Measurements from ENCODE around the gene EPO.

EPO gene

DNA sequence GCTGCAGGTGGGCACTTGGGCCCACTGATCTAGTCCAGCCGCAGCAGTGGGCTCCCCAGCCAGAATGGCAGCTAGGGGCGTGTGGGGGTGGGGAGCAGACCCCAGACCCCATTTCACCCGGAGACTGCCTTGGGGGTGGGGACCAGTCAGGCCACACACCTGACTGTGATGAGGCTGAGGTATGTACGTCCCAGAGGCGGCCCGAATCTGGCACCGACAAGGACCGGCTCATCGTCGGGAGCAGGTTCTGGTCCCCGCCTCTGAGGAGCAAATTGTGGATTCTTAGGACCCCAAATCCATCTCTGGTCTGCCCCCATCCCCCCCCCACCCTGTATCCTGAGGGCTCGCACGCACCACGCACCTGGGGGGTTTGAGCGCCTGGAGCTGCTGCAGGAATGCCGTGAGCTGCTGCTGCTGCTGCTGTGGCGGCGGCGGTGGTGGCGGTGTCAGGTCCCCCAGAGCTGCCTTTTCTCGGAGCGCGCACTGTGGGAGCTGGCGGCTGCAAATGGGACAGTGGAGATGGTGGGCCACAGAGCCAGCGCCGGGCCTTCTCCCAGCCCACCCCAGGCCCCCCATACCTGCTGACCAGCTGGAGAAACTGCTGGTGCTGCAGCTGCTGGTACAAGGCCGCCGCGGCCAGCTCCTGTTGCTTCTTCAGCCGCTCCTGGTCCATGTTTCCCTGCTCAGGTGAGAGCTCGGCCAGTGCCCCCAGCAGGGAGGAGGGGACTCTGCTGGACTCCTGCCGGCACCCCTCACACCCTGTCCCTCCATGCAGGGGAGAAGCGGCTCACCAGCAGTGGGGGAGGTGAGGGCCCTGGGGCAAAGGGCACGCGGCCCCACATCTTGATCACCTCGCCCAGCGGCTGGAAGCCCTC lies 36.4 kb upstream of the EPO start:
- H3K27ac ChIP-seq (ENCODE audit: low read length), result no peak overlapping the region
- H3K9me3 ChIP-seq (ENCODE audit: control insufficient read depth in 2 of 2, low read length in 2 of 2), result no peaks in the 10 kb centered on the region
- H3K4me3 ChIP-seq (ENCODE audit: low read length in 2 of 2), result no peak overlapping the region
- H3K9ac ChIP-seq (ENCODE audit: low read length in 2 of 2), result no peak overlapping the region
- peaks cover 38 to 46% of the 10 kb centered on the region in 2 donors for H3K36me3 ChIP-seq (ENCODE audit: control insufficient read depth in 2 of 2, insufficient read depth in 2 of 2, low read length in 2 of 2)
- H3K4me1 ChIP-seq (ENCODE audit: control insufficient read depth, insufficient read depth, low read length), result peaks cover 14% of the 10 kb centered on the region
- no peaks in the 10 kb centered on the region for H3K27me3 ChIP-seq (ENCODE audit: control insufficient read depth in 1 of 2, insufficient read depth in 2 of 2, low read length in 2 of 2)

DNA sequence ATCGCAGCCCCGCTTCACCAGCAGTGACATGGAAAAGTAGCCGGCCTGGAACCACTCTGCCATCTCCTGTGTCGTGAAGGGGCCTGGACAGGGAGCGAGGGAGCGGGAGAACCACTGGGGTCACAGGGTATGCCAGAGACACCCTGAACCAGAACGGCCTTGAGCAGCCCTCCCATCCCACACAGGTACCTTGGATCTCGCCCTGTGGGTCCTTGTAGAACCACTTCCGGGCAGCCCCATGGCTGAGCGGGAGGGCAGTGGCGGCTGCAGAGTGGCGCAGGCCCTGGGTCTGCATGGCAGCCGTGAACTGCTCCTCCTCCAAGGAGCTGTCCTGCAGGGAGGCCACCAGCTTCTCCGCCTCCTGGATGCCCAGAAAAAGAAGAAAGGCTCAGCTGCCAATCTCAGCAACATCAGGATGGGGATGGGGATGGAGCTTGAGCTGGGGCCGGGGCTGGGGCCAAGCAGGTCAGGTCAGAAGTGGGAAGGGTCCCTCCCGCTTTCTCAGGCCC lies 35.7 kb upstream of the EPO start:
- no peaks in the 10 kb centered on the region for H3K27me3 ChIP-seq (ENCODE audit: control insufficient read depth in 1 of 2, insufficient read depth in 2 of 2, low read length in 2 of 2)

DNA sequence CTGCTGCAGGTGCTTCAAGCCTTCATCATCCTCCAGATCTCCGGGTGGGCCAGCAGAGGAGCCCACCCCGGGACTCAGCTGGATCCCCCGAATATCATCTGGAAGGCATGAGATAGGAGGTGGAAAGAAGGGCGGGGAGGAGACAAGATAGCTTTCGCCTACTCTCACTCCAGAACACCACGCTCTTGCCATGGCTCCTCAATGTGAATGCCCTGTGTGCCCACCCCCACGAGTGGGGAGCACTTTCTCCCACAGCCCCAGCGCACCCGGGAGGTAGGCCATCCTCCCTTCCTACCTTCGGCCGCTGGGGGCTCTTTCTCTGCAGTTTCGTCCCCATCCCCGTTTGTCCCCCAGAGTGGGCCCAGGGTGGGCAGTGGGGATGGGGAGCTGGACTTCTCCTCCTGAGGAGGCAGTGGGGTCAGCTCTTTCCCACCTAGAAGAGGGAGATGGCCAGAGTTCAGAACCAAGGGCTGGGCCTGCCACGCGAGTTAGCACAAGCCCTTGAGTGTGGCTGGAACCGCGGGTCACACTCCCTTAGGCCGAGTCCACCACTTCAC lies 35.1 kb upstream of the EPO start:
- Histone ChIP-seq H3K9ac (ENCODE audit: low read length in 2 of 2) (no peak overlapping the region), H3K9me3 (ENCODE audit: control insufficient read depth in 2 of 2, low read length in 2 of 2) (no peaks in the 10 kb centered on the region), H3K27ac (ENCODE audit: low read length) (no peak overlapping the region), H3K36me3 (ENCODE audit: control insufficient read depth in 2 of 2, insufficient read depth in 2 of 2, low read length in 2 of 2) (peaks cover 40 to 46% of the 10 kb centered on the region in 2 donors), H3K27me3 (ENCODE audit: control insufficient read depth in 1 of 2, insufficient read depth in 2 of 2, low read length in 2 of 2) (no peaks in the 10 kb centered on the region), H3K4me3 (ENCODE audit: low read length in 2 of 2) (no peak overlapping the region), H3K4me1 (ENCODE audit: control insufficient read depth, insufficient read depth, low read length) (peaks cover 20% of the 10 kb centered on the region)

More for the DNA sequence above, 35.7 kb upstream of the EPO start:
- Histone ChIP-seq H3K36me3 (ENCODE audit: control insufficient read depth in 2 of 2, insufficient read depth in 2 of 2, low read length in 2 of 2) (peaks cover 38 to 46% of the 10 kb centered on the region in 2 donors), H3K4me1 (ENCODE audit: control insufficient read depth, insufficient read depth, low read length) (peaks cover 19% of the 10 kb centered on the region), H3K4me3 (ENCODE audit: low read length in 2 of 2) (no peak overlapping the region), H3K9me3 (ENCODE audit: control insufficient read depth in 2 of 2, low read length in 2 of 2) (no peaks in the 10 kb centered on the region), H3K27ac (ENCODE audit: low read length) (no peak overlapping the region), H3K9ac (ENCODE audit: low read length in 2 of 2) (no peak overlapping the region)

DNA sequence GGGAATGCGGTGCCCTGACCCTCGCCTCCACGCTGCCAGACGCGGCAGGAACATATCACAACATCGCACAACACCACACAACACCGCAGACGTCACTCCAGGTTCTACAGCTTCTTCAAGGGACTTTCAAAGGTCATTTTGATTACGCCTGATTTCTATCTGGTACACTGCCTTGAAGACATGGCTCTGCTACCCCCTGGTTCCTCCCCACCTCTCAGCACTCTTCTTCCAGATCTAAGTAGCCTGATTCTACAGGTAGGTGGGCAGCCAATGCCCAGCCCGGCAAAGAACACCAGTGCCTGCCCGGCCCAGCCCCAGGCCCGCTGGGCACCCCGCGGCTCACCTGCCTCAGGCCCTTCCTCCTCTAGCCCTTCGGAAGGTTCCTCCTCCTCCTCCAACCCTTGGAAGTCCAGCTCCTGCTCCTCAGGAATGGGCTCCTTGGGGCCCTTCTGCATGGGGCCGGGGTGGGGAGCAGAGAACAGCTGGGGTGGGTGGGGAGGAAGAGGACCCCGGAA lies 34.6 kb upstream of the EPO start:
- no peak overlapping the region for H3K4me3 ChIP-seq (ENCODE audit: low read length in 2 of 2)
- peaks cover 20% of the 10 kb centered on the region for H3K4me1 ChIP-seq (ENCODE audit: control insufficient read depth, insufficient read depth, low read length)
- H3K36me3 ChIP-seq (ENCODE audit: control insufficient read depth in 2 of 2, insufficient read depth in 2 of 2, low read length in 2 of 2), result peaks cover 41 to 46% of the 10 kb centered on the region in 2 donors
- H3K27me3 ChIP-seq (ENCODE audit: control insufficient read depth in 1 of 2, insufficient read depth in 2 of 2, low read length in 2 of 2), result no peaks in the 10 kb centered on the region
- no peak overlapping the region for H3K27ac ChIP-seq (ENCODE audit: low read length)
- H3K9me3 ChIP-seq (ENCODE audit: control insufficient read depth in 2 of 2, low read length in 2 of 2), result no peaks in the 10 kb centered on the region
- no peak overlapping the region for H3K9ac ChIP-seq (ENCODE audit: low read length in 2 of 2)

DNA sequence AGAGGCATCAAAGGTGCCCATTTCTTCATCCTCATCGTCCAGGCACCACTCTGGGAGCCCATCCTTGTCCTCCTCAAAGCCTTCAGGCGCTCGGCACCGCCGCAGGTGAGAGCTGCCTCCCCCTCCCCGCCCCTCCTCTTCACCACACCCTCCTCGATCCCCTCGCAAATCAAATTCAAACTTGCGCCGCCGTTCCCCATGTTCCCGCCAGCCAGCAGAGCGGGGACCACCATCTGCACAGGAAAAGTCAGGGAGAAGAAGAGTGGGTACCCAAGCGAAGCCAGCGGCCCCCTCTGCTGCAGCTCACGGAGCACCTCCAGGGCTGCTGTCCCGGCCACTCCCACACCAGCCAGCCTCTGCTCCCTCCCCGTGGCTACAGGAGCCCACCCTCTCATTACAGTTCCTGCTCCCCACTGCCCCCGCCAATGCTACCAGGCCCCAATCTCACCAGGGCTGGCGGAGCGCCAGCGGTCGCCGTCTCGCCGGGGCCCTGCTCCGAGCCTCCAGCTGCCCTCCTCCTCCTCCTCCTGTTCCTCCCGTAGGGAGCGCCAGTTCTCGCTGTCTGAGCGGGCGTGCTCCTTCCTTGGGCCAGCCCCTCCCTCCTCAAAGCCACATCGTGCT lies 34.0 kb upstream of the EPO start:
- no peak overlapping the region for H3K4me3 ChIP-seq (ENCODE audit: low read length in 2 of 2)
- peaks cover 24% of the 10 kb centered on the region for H3K4me1 ChIP-seq (ENCODE audit: control insufficient read depth, insufficient read depth, low read length)
- H3K27me3 ChIP-seq (ENCODE audit: control insufficient read depth in 1 of 2, insufficient read depth in 2 of 2, low read length in 2 of 2), result no peaks in the 10 kb centered on the region
- no peak overlapping the region for H3K27ac ChIP-seq (ENCODE audit: low read length)
- H3K9me3 ChIP-seq (ENCODE audit: control insufficient read depth in 2 of 2, low read length in 2 of 2), result no peaks in the 10 kb centered on the region
- no peak overlapping the region for H3K9ac ChIP-seq (ENCODE audit: low read length in 2 of 2)
- peaks cover 41 to 46% of the 10 kb centered on the region in 2 donors for H3K36me3 ChIP-seq (ENCODE audit: control insufficient read depth in 2 of 2, insufficient read depth in 2 of 2, low read length in 2 of 2)

DNA sequence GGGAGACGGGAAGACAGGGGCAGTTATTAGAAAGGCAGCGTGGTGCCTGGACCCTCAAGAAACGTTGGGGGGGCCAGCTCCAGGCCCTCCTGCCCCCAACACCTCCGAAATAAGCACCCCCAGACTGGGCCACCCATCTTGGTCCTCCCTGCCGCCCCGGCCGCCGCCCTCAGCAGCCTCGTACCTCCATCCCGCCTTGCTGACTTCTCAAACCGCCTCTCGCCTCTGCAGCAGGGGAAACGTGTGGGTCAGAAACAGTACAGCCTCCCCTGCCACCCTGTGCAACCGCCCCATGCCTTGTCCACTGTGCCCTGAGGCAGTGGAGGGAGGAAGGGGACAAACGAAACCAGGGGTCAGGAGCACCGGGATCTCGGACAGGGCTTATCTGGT lies 33.5 kb upstream of the EPO start:
- H3K27ac ChIP-seq (ENCODE audit: low read length), result no peak overlapping the region
- no peaks in the 10 kb centered on the region for H3K9me3 ChIP-seq (ENCODE audit: control insufficient read depth in 2 of 2, low read length in 2 of 2)

DNA sequence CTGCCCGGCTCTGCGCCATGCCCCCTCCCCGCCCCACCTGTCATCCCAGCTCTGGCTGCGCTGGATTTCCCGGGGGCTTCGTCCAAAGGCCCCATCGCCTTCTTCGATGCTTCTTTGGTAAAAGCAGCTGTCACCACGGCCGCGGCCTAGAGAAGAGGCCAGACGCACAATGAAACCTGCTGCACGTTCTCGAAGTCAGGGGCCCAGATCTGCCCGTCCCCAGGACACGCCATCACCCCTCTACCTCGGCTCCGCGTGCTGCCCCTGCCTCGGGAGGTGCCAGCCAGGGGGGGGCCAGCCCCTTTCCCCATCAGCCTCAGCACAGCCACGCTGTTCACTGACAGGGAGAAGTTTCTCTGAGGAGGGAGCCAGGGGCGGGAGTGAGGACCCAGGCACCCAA lies 33.0 kb upstream of the EPO start:
- peaks cover 35 to 43% of the 10 kb centered on the region in 2 donors for H3K36me3 ChIP-seq (ENCODE audit: control insufficient read depth in 2 of 2, insufficient read depth in 2 of 2, low read length in 2 of 2)
- H3K4me1 ChIP-seq (ENCODE audit: control insufficient read depth, insufficient read depth, low read length), result peaks cover 34% of the 10 kb centered on the region
- no peak overlapping the region for H3K4me3 ChIP-seq (ENCODE audit: low read length in 2 of 2)
- no peaks in the 10 kb centered on the region for H3K27me3 ChIP-seq (ENCODE audit: control insufficient read depth in 1 of 2, insufficient read depth in 2 of 2, low read length in 2 of 2)
- no peaks in the 10 kb centered on the region for H3K9me3 ChIP-seq (ENCODE audit: control insufficient read depth in 2 of 2, low read length in 2 of 2)
- H3K27ac ChIP-seq (ENCODE audit: low read length), result no peak overlapping the region
- H3K9ac ChIP-seq (ENCODE audit: low read length in 2 of 2), result no peak overlapping the region

More for the DNA sequence above, 33.5 kb upstream of the EPO start:
- Histone ChIP-seq H3K9ac (ENCODE audit: low read length in 2 of 2) (no peak overlapping the region), H3K36me3 (ENCODE audit: control insufficient read depth in 2 of 2, insufficient read depth in 2 of 2, low read length in 2 of 2) (peaks cover 36 to 44% of the 10 kb centered on the region in 2 donors), H3K4me3 (ENCODE audit: low read length in 2 of 2) (no peak overlapping the region), H3K4me1 (ENCODE audit: control insufficient read depth, insufficient read depth, low read length) (peaks cover 29% of the 10 kb centered on the region), H3K27me3 (ENCODE audit: control insufficient read depth in 1 of 2, insufficient read depth in 2 of 2, low read length in 2 of 2) (no peaks in the 10 kb centered on the region)

DNA sequence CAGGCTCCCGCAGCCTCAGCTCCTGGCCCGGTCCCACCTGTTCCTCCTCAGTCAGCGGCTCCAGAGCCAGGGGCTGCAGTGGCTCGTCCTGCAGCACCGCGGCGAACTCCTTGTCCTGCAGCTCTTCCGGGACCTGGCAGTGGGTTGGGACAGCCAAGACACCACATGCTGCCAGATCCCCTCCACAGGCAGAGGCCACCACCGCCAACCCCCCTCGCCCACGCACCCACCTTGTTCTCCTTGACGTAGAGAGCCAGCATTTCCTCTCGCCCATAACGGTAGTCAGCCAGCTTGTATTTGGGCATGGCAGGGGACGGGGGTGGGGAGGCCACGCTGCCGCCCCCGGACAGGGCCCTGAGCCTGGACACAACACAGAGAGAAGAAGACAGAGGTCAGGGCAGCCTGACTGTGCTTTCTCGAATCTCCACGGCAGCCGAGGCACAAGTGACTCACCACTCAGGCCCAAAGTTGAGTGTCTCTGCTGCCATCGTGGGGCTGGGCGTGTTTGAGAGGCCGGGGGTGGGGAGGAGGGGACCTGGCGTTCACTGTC lies 32.4 kb upstream of the EPO start:
- Histone ChIP-seq H3K36me3 (ENCODE audit: control insufficient read depth in 2 of 2, insufficient read depth in 2 of 2, low read length in 2 of 2) (peaks cover 35 to 43% of the 10 kb centered on the region in 2 donors), H3K27ac (ENCODE audit: low read length) (no peak overlapping the region)

DNA sequence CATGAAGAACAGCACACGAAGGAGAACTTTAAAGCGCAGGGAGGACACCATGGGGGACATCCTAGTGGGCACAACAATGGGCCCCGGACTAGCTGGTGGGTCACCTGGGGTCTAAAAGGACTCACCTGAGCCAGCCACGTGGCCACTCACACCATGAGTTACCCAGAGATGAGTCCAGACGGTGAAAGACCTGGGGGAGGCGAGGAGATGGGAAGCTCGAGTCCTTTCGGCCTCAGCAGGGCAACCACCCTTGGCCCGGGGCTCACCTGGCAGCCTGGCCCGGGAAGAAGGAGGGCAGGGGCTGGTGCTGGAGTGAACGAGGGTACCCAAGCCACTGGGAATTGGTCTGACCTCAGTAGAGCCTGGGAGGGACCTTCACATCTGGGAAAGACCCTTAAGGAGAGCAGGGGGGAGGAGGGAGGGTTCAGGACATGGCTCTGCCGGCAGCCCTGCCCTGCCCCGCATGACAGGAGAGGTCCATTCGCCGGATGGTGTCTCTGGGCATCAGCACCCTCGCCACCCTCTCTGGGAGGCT lies 31.9 kb upstream of the EPO start:
- H3K4me1 ChIP-seq (ENCODE audit: control insufficient read depth, insufficient read depth, low read length), result peaks cover 44% of the 10 kb centered on the region
- no peaks in the 10 kb centered on the region for H3K27me3 ChIP-seq (ENCODE audit: control insufficient read depth in 1 of 2, insufficient read depth in 2 of 2, low read length in 2 of 2)
- H3K4me3 ChIP-seq (ENCODE audit: low read length in 2 of 2), result no peak overlapping the region
- no peaks in the 10 kb centered on the region for H3K9me3 ChIP-seq (ENCODE audit: control insufficient read depth in 2 of 2, low read length in 2 of 2)
- no peak overlapping the region for H3K27ac ChIP-seq (ENCODE audit: low read length)
- peak overlapping the region; percentile 5 to 51 for H3K9ac ChIP-seq (ENCODE audit: low read length in 2 of 2)
- H3K36me3 ChIP-seq (ENCODE audit: control insufficient read depth in 2 of 2, insufficient read depth in 2 of 2, low read length in 2 of 2), result peaks cover 32 to 42% of the 10 kb centered on the region in 2 donors

More for the DNA sequence above, 32.4 kb upstream of the EPO start:
- H3K4me1 ChIP-seq (ENCODE audit: control insufficient read depth, insufficient read depth, low read length), result peaks cover 39% of the 10 kb centered on the region
- no peaks in the 10 kb centered on the region for H3K27me3 ChIP-seq (ENCODE audit: control insufficient read depth in 1 of 2, insufficient read depth in 2 of 2, low read length in 2 of 2)
- H3K9ac ChIP-seq (ENCODE audit: low read length in 2 of 2), result no peak overlapping the region
- no peak overlapping the region for H3K4me3 ChIP-seq (ENCODE audit: low read length in 2 of 2)
- no peaks in the 10 kb centered on the region for H3K9me3 ChIP-seq (ENCODE audit: control insufficient read depth in 2 of 2, low read length in 2 of 2)

All from stomach smooth muscle (tissue), 2 donors.